Measurements from ENCODE around the gene FKBP9.

The FKBP9 gene

GRCh38 chr7:33009734-33010133 lies 52.5 kb downstream of the FKBP9 start:
- DNase-seq (ENCODE audit: low read depth): no peak

DNA sequence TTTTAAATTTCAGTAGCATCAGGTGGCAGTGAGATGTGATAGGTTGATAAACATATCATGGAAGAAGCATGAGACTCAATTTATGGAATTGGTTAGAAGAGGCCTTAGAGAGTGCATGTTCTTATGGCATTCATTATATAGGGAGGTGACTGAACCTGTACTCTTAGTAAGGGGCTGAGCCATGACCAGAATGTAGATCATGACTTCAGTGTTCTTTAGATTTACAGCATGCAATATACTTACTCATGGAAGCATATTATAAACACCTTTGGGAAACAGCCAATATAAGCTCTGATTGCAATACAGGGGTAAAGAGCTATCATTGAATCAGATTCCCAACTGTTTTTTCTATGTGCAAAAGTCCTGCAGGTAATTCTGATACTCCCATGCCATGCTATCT lies 55.1 kb downstream of the FKBP9 start:
- DNase-seq (ENCODE audit: low read depth): no peak

- no peak for DNase-seq (ENCODE audit: low read depth)
Measured at GRCh38 chr7:33024189-33024757, 67.0 kb downstream of the FKBP9 start.

DNA sequence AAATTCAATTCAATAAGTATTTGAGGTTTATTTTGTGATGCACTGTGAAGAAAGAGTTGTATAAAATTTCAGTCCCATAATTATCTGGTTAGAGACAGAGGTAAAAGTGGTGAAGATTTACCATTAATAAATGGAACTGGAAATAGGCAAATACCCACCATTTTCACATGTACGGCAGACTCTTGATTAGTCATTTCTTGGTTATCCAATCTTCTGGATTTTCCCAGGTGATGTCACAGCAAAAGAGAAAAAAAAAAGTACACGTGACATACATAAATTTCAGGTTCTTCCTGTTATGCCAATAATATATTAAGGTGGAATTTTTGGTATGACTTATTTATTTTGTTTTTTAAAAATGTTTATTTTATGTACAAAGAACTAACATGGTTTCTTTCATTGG lies 78.5 kb downstream of the FKBP9 start:
- DNase-seq (ENCODE audit: low read depth): no peak

DNA sequence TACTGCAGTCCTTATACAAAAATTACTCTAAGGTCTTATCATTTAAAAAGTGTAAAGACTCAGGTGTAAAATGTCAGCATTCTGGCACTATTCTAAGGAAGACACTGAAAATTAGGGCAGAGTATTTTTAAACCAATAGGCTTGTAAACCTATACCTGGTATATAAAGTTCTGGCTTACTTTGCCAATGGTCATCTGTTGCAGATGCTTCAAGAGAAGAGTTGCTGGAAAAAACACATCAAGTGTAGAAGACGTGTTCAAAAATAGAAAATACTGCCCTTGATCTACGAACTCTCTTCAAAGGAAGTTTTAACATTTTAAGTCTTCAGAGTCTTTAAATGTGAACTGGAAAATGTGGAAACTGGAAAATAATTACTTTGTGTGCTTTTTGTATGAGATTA lies 81.4 kb downstream of the FKBP9 start:
- DNase-seq (ENCODE audit: low read depth): no peak

GRCh38 chr7:33039257-33039902 lies 82.1 kb downstream of the FKBP9 start:
- no peak for DNase-seq (ENCODE audit: low read depth)

DNA sequence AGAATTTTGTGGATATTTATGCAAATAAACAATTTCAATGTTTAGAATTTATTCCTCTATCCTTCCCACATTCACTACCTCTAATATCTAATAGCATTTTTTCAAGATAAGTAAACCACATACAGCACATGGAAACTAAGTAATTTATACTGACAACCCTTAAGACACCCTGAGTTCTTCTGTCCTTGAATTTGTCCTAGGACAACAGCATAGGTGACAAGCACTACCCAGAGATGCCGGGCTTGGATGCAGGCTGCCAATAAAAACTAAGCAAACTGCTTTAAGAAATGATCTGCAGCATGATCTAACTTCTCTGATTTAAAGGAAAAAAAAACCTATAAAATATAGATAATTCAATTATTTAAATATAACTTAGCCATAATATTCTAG lies 82.7 kb downstream of the FKBP9 start:
- no peak for DNase-seq (ENCODE audit: low read depth)

DNA sequence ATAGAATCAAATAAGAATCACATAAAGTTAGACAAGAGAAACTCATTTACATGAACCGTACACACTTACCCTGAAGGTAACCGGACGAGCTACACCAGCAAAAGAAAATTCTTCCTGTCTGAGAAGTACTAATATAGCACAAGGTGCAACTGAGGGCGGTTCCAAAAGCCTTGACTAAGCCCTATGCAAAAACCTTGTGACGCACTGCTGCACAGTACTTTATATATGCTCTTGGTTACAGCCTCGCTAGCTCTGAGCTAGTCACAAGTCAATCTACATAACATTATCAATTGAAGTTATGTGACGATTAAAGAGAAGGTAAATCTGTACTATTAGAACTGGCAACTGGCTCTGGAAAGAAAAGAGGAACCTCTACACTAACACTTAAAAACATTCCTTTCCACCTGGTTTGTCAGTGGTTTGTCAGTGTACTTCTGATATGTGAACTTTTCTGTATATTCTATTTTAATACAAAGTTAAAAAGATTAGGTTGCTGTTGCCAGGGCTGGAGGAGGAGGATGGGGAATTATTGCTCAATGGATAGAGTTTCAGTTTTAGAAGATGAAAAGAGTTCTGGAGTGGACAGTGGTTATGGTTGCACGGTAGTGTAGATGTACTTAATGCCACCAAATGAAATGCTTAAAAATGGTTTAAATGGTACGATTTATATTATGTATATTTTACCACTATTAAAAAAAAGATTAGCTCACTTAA lies 83.7 kb downstream of the FKBP9 start:
- DNase-seq (ENCODE audit: low read depth): peak; percentile 18

GRCh38 chr7:33041631-33042428 lies 84.6 kb downstream of the FKBP9 start:
- DNase-seq (ENCODE audit: low read depth): no peak

DNA sequence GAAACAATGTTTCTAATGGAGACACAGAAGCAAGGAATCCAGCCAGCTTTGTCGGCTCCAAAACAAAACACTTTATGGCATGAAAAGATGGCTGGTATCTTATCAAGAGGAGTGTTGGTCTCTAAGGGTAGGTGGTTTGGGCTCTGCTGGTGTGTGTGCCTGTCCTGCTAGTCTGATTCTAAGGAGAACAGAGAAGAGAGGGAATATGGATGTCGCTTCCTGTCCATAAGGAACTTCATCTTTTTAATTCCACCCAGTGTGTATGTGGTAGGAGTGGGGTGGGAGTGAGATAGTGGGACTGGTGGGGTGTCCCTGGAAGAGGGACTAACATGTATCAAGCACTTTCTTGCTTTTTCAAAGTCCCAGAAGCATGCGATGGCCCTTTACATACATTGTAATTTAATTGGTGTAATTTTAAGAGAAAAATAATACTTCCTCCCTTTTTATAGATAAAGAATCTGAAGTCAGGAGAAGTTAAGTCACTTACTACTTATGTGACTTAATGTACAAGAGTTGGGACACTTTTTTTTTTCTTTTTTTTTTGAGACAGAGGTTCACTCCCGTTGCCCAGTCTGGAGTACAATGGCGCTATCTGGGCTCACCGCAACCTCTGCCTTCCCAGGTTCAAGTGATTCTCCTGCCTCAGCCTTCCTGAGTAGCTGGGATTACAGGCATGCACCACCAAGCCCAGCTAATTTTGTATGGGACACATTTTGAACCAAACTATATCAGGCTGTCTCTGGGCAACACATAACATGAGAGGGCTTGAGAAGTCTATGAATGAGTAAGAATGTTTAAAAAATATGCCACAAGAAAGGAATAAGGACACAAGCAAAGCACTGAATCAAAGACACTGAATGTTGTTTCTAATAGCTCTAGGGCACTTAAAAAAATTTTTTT lies 86.5 kb downstream of the FKBP9 start:
- DNase-seq (ENCODE audit: low read depth): no peak

- no peak for DNase-seq (ENCODE audit: low read depth)
Measured at GRCh38 chr7:33044401-33044718, 87.1 kb downstream of the FKBP9 start.

- DNase-seq (ENCODE audit: low read depth): no peak
Measured at GRCh38 chr7:33044986-33045385, 87.7 kb downstream of the FKBP9 start.

GRCh38 chr7:33048257-33048656 lies 91.0 kb downstream of the FKBP9 start:
- DNase-seq (ENCODE audit: low read depth): no peak

- DNase-seq (ENCODE audit: low read depth): no peak
Measured at GRCh38 chr7:33048704-33049103, 91.5 kb downstream of the FKBP9 start.

DNA sequence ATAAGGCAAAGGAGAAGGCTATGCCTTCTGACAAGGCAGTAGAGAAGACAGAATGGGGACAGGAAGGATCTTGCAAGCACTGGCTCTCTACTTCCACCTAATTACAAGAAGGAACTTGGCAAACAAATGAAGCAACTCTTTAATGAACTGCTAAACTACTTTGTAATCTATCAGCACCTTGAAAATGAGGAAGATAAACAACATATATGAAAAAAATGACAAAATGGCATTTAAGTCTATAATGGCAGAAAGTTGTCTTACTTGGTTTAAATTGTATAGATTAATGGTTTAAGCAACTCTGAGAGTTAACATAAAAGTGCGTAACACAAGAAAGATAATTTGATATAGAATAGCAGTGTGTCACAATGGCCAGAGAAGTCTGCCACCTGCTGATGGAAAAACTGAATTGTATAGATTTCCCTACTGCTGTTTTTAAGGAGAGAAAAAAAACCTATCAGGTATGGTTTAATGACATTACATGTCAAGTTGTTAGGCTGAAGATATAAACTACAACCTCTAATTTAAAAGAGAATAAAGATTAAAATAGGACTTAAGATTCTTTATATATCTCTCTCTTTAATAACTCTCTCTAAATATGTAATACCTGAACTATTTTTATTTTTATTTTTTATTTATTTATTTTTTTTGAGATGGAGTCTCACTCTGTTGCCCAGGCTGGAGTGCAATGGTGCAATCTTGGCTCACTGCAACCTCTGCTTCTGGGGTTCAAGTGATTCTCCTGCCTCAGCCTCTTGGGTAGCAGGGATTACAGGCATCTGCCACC lies 93.5 kb downstream of the FKBP9 start:
- DNase-seq (ENCODE audit: low read depth): no peak

- no peak for DNase-seq (ENCODE audit: low read depth)
Measured at GRCh38 chr7:33053721-33054120, 96.5 kb downstream of the FKBP9 start.

GRCh38 chr7:33054261-33054964 lies 97.2 kb downstream of the FKBP9 start:
- no peak for DNase-seq (ENCODE audit: low read depth)

DNA sequence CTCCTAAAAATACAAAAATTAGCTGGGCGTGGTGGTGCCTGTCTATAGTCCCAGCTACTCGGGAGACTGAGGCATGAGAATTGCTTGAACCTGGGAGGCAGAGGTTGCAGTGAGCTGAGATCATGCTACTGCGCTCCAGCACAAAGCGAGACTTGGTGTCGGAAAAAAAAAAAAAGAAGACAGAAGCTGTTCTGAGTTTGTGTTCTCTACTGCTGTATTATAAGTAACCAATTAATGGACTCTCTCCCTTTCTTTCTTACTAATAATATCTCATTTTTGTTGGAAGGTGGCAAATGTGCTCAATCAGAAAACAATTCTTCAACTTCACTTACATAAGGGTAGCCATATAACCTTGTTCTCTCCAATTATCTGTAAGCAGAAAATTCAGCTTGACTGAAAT lies 97.9 kb downstream of the FKBP9 start:
- no peak for DNase-seq (ENCODE audit: low read depth)

Data from activated T-helper 9 cell treated with anti-CD3 and anti-CD28 coated beads, Interleukin-2, amount 50 U/mL, for 16 hours (primary cell).